Peyer's patch (tissue), 4 donors: ENCODE measurements around the gene PWWP2B.

Experiments used
- POLR2A ChIP-seq, 2 donors: fragments of 450-650 bp; IDR thresholded peaks; one replicate each; pipeline ENCODE4 v1.5.1; 2017; ENCODE audit warnings: antibody characterized with exemption in 2 of 2, mild to moderate bottlenecking in 2 of 2, moderate library complexity in 2 of 2
- TF ChIP-seq, protein P1 (sequence below), 6 experiments: fragments of 450-650 bp in 4 of 6; fragments of 200-600 bp in 2 of 6; sonication (generic) in 1 of 6; IDR thresholded peaks; one replicate each; pipeline ENCODE4 v1.5.1; 2017 to 2019; ENCODE audit warnings: antibody characterized with exemption in 6 of 6, mild to moderate bottlenecking in 3 of 6, moderate library complexity in 1 of 6

- TF ChIP-seq, protein P1, sequence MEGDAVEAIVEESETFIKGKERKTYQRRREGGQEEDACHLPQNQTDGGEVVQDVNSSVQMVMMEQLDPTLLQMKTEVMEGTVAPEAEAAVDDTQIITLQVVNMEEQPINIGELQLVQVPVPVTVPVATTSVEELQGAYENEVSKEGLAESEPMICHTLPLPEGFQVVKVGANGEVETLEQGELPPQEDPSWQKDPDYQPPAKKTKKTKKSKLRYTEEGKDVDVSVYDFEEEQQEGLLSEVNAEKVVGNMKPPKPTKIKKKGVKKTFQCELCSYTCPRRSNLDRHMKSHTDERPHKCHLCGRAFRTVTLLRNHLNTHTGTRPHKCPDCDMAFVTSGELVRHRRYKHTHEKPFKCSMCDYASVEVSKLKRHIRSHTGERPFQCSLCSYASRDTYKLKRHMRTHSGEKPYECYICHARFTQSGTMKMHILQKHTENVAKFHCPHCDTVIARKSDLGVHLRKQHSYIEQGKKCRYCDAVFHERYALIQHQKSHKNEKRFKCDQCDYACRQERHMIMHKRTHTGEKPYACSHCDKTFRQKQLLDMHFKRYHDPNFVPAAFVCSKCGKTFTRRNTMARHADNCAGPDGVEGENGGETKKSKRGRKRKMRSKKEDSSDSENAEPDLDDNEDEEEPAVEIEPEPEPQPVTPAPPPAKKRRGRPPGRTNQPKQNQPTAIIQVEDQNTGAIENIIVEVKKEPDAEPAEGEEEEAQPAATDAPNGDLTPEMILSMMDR (IDR thresholded peaks at IDR 0.05) = peak in 3 of 6 experiments; percentile 9 to 35 (median 27)
- peak in 1 of 2 donors; percentile 29 for TF ChIP-seq POLR2A (IDR thresholded peaks at IDR 0.05)
Observed at GRCh38 chr10:132465193-132465888, 68.3 kb downstream of the PWWP2B start.
